Measurements from ENCODE around the gene HS3ST4. TPM values are rescaled to one million over a fixed set of nuclear protein-coding genes. Genes with fewer than 3 reads are reported as not detected.

The HS3ST4 gene
- total and polyA plus RNA-seq, 2 donors (not counting 3 experiments of a cell fraction or from before 2014, with no cell fraction given), result not detected

DNA sequence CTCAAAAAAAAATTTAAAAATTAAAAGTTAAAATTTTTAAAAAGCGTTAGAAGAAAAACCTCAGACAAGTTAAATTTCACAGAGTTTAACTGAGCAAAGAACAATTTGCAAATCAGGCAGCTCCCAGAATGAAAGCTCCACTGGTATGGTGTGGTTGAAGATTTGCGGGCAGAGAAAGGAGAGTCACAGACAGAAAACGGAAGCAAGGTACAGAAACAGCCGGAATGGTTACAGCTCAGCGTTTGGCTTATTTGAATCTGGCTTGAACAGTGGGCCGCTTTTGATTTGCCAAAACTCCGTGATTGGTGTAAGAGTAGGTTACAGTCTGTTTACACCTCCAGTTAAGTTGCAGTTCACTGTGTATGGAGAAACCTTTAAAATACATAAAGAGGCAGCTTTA, 297.1 kb downstream of the HS3ST4 start:
- intact Hi-C loops (cut with micrococcal nuclease), result no loop called here
- ChIA-PET CTCF (no interaction called here), POLR2A (no interaction called here)
- Histone ChIP-seq H3K79me2 (ENCODE audit: control insufficient read depth, insufficient read depth, low read length) (no peaks in the 10 kb centered on the region), H3K36me3 (ENCODE audit: control insufficient read depth in 2 of 2, extremely low read depth in 1 of 2, insufficient read depth in 2 of 2, low read length in 2 of 2) (no peaks in the 10 kb centered on the region), H3K9ac (replicated peaks; ENCODE audit: extremely low read depth, insufficient read depth, low read length) (no peak overlapping the region), H3K4me1 (ENCODE audit: control insufficient read depth, extremely low read depth, insufficient read depth, low read length) (no peaks in the 10 kb centered on the region), H2AFZ (ENCODE audit: low read depth, low read length) (no peak overlapping the region), H4K20me1 (replicated peaks; ENCODE audit: control insufficient read depth, extremely low read depth, insufficient read depth, low read length) (no peaks in the 10 kb centered on the region), H3K9me3 (replicated peaks; ENCODE audit: control insufficient read depth, insufficient read depth, low read length) (peaks cover 3% of the 10 kb centered on the region), H3K4me3 (replicated peaks in 1 of 3; ENCODE audit: insufficient read depth in 1 of 3, low read depth in 1 of 3, low read length in 3 of 3) (no peak overlapping the region), H3K27ac (ENCODE audit: insufficient read depth, low read depth, low read length) (no peak overlapping the region), H3K9me1 (replicated peaks; ENCODE audit: control insufficient read depth, extremely low read depth, insufficient read depth, low read length) (no peaks in the 10 kb centered on the region), H3K4me2 (ENCODE audit: insufficient read depth, low read length) (no peak overlapping the region), H3K27me3 (ENCODE audit: control insufficient read depth in 2 of 2, insufficient read depth in 2 of 2, low read length in 2 of 2) (no peaks in the 10 kb centered on the region)
- BruUV-seq (replicated peaks), result no TSS peak
- DNase-seq (ENCODE audit: low read depth, low spot score), result no peak
- TF ChIP-seq, protein P1, sequence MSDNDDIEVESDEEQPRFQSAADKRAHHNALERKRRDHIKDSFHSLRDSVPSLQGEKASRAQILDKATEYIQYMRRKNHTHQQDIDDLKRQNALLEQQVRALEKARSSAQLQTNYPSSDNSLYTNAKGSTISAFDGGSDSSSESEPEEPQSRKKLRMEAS (IDR thresholded peaks at IDR 0.05; ENCODE audit: insufficient read depth, insufficient read length), result no peak
- no peak for TF ChIP-seq FOS (IDR thresholded peaks at IDR 0.05; ENCODE audit: borderline replicate concordance, insufficient read depth, low read length)
- FAIRE-seq, result no peak
- dilution Hi-C loops (cut with MboI; ENCODE audit: extremely low pct_ligation_motif_present, low sequenced_read_pairs), result no loop called here

DNA sequence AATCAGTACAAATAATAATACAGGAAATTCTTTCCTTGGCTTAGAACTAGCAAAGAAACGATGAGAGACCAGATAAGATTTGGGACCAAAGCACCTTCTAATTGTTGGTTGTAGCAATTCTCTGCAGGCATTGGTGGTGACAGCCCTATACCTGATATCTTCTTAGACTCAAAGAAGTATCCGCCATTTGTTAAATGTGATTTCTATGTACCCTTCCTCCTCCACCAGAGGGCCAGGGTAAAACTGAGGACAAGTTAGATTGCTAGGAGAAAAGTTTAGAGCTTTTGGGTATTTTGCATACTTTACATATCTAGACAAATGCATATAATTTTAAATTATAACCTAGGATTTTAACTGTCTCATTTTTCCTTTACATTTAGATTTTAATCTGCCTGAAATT, 304.3 kb downstream of the HS3ST4 start:
- TF ChIP-seq JUN (IDR thresholded peaks at IDR 0.05; ENCODE audit: borderline replicate concordance, insufficient read depth, insufficient read length, low read depth) (no peak), EZH2 (IDR thresholded peaks at IDR 0.05; ENCODE audit: borderline replicate concordance, low read depth, low read length, severe bottlenecking) (no peak), FOS (IDR thresholded peaks at IDR 0.05; ENCODE audit: borderline replicate concordance, insufficient read depth, low read length) (no peak), POLR2A (IDR thresholded peaks at IDR 0.05; ENCODE audit: low read depth, low read length) (no peak)
- TF ChIP-seq, protein P2, sequence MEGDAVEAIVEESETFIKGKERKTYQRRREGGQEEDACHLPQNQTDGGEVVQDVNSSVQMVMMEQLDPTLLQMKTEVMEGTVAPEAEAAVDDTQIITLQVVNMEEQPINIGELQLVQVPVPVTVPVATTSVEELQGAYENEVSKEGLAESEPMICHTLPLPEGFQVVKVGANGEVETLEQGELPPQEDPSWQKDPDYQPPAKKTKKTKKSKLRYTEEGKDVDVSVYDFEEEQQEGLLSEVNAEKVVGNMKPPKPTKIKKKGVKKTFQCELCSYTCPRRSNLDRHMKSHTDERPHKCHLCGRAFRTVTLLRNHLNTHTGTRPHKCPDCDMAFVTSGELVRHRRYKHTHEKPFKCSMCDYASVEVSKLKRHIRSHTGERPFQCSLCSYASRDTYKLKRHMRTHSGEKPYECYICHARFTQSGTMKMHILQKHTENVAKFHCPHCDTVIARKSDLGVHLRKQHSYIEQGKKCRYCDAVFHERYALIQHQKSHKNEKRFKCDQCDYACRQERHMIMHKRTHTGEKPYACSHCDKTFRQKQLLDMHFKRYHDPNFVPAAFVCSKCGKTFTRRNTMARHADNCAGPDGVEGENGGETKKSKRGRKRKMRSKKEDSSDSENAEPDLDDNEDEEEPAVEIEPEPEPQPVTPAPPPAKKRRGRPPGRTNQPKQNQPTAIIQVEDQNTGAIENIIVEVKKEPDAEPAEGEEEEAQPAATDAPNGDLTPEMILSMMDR (IDR thresholded peaks at IDR 0.05; ENCODE audit: extremely low read depth in 1 of 2, insufficient read depth in 1 of 2, low read depth in 1 of 2, low read length in 2 of 2), result no peak
- TF ChIP-seq, protein P1 (IDR thresholded peaks at IDR 0.05; ENCODE audit: insufficient read depth, insufficient read length), result no peak
- no peaks in the 10 kb centered on the region for H3K27me3 ChIP-seq (ENCODE audit: control insufficient read depth in 2 of 2, insufficient read depth in 2 of 2, low read length in 2 of 2)
- ChIA-PET CTCF (no interaction called here), POLR2A (no interaction called here)
- no peak overlapping the region for H3K27ac ChIP-seq (ENCODE audit: insufficient read depth, low read depth, low read length)
- no peaks in the 10 kb centered on the region for H4K20me1 ChIP-seq (replicated peaks; ENCODE audit: control insufficient read depth, extremely low read depth, insufficient read depth, low read length)
- no peak overlapping the region for H3K9ac ChIP-seq (replicated peaks; ENCODE audit: extremely low read depth, insufficient read depth, low read length)
- H3K9me1 ChIP-seq (replicated peaks; ENCODE audit: control insufficient read depth, extremely low read depth, insufficient read depth, low read length), result no peaks in the 10 kb centered on the region
- H2AFZ ChIP-seq (ENCODE audit: low read depth, low read length), result no peak overlapping the region
- no peak for FAIRE-seq
- dilution Hi-C loops (cut with MboI; ENCODE audit: extremely low pct_ligation_motif_present, low sequenced_read_pairs) (no loop called here), intact Hi-C loops (cut with micrococcal nuclease) (no loop called here)
- no TSS peak for BruUV-seq (replicated peaks)
- no peaks in the 10 kb centered on the region for H3K4me1 ChIP-seq (ENCODE audit: control insufficient read depth, extremely low read depth, insufficient read depth, low read length)
- no peak for DNase-seq (ENCODE audit: low read depth, low spot score)
- no peaks in the 10 kb centered on the region for H3K9me3 ChIP-seq (replicated peaks; ENCODE audit: control insufficient read depth, insufficient read depth, low read length)
- H3K4me2 ChIP-seq (ENCODE audit: insufficient read depth, low read length), result no peak overlapping the region
- no peaks in the 10 kb centered on the region for H3K79me2 ChIP-seq (ENCODE audit: control insufficient read depth, insufficient read depth, low read length)
- H3K36me3 ChIP-seq (ENCODE audit: control insufficient read depth in 2 of 2, extremely low read depth in 1 of 2, insufficient read depth in 2 of 2, low read length in 2 of 2), result no peaks in the 10 kb centered on the region
- H3K4me3 ChIP-seq (replicated peaks in 1 of 3; ENCODE audit: insufficient read depth in 1 of 3, low read depth in 1 of 3, low read length in 3 of 3), result no peak overlapping the region

All from endothelial cell of umbilical vein (primary cell).